CD4-positive, alpha-beta T cell treated with Interleukin-12 subunit alpha and Interleukin-12 subunit beta, for 1 hour (primary cell): ENCODE data around the gene VWDE.
"Not testable (repeated sequence)": the region's sequence is repeated elsewhere in the genome, so short reads cannot be mapped to it uniquely, and the experiment has no call there.

Experiments
- DNase-seq: peaks from one replicate; pipeline ENCODE4 v3.0.0-alpha.2; 2020

VWDE gene

GRCh38 chr7:12401538-12402364 lies 1.9 kb downstream of the VWDE start:
- no peak for DNase-seq

- no peak for DNase-seq
Measured at GRCh38 chr7:12398186-12398585, 5.5 kb downstream of the VWDE start.

GRCh38 chr7:12397671-12398070 lies 6.0 kb downstream of the VWDE start:
- no peak for DNase-seq

GRCh38 chr7:12396670-12397069 lies 7.0 kb downstream of the VWDE start:
- not testable (repeated sequence) for DNase-seq

- no peak for DNase-seq
Measured at GRCh38 chr7:12391922-12392615, 11.6 kb downstream of the VWDE start.

- peak; percentile 37 for DNase-seq
Measured at GRCh38 chr7:12389089-12389700, 14.5 kb downstream of the VWDE start.

GRCh38 chr7:12386313-12386740 lies 17.3 kb downstream of the VWDE start:
- DNase-seq, result no peak

- no peak for DNase-seq
Measured at GRCh38 chr7:12385364-12385786, 18.3 kb downstream of the VWDE start.

GRCh38 chr7:12383377-12383776 lies 20.3 kb downstream of the VWDE start:
- DNase-seq, result no peak

GRCh38 chr7:12378389-12378788 lies 25.3 kb downstream of the VWDE start:
- DNase-seq, result no peak

- no peak for DNase-seq
Measured at GRCh38 chr7:12377406-12377805, 26.3 kb downstream of the VWDE start.

GRCh38 chr7:12373580-12374263 lies 29.9 kb downstream of the VWDE start:
- no peak for DNase-seq

- no peak for DNase-seq
Measured at GRCh38 chr7:12370249-12370648, 33.4 kb downstream of the VWDE start.

- no peak for DNase-seq
Measured at GRCh38 chr7:12369756-12370155, 33.9 kb downstream of the VWDE start.

- no peak for DNase-seq
Measured at GRCh38 chr7:12369072-12369471, 34.6 kb downstream of the VWDE start.

GRCh38 chr7:12360948-12361347 lies 42.7 kb downstream of the VWDE start:
- no peak for DNase-seq

GRCh38 chr7:12358694-12359093 lies 45.0 kb downstream of the VWDE start:
- DNase-seq, result no peak

GRCh38 chr7:12357508-12357907 lies 46.2 kb downstream of the VWDE start:
- DNase-seq, result no peak

GRCh38 chr7:12351843-12352242 lies 51.8 kb downstream of the VWDE start:
- DNase-seq, result no peak

- DNase-seq, result no peak
Measured at GRCh38 chr7:12350971-12351370, 52.7 kb downstream of the VWDE start.

GRCh38 chr7:12337095-12337494 lies 66.6 kb downstream of the VWDE start:
- DNase-seq, result no peak

GRCh38 chr7:12328888-12329770 lies 74.5 kb downstream of the VWDE start:
- DNase-seq, result no peak
